Ovary (tissue), 9 donors: ENCODE results near the gene SLCO3A1. TPM values are rescaled to one million over a fixed set of nuclear protein-coding genes. Genes with fewer than 3 reads are reported as not detected.
A peak's percentile ranks its signal among the peaks of the same experiment; 100 is the strongest.

Experiments used
- DNase-seq, 5 donors: peaks; one replicate each; pipeline ENCODE4 v3.0.0-alpha.2; 2019 to 2020
- H3K27ac ChIP-seq, 2 donors: fragments of 200-600 bp; one replicate each; pipeline versions ENCODE4 v1.5.1 to v1.8.0; 2019 to 2022
- H3K27me3 ChIP-seq: fragments of 200-600 bp; one replicate; pipeline ENCODE4 v1.8.0; 2022
- H3K36me3 ChIP-seq: fragments of 200-600 bp; sonication (generic); one replicate; pipeline ENCODE4 v1.5.1; 2019
- H3K4me1 ChIP-seq: one replicate; pipeline ENCODE4 v1.8.1; 2013; ENCODE audit warnings: mild to moderate bottlenecking, moderate library complexity; ENCODE audit not compliant: insufficient read depth
- H3K4me3 ChIP-seq: fragments of 200-600 bp; sonication (generic); one replicate; pipeline ENCODE4 v1.5.1; 2017
- H3K9me3 ChIP-seq, 2 donors: fragments of 200-600 bp in 1 of 2; sonication (generic) in 1 of 2; one replicate each; pipeline versions ENCODE4 v1.5.1 to v1.8.1; 2013 to 2019; ENCODE audit warnings: mild to moderate bottlenecking in 1 of 2, moderate library complexity in 1 of 2
- CTCF ChIP-seq, 3 donors: fragments of 450-650 bp in 2 of 3; fragments of 200-600 bp in 1 of 3; IDR thresholded peaks; one replicate each; pipeline versions ENCODE4 v1.5.1 to v1.8.0; 2016 to 2022; ENCODE audit warnings: antibody characterized with exemption in 3 of 3, mild to moderate bottlenecking in 1 of 3
- EP300 ChIP-seq: sonication (generic); formaldehyde crosslinking; IDR thresholded peaks from one replicate; pipeline ENCODE4 v1.6.1; 2017; ENCODE audit warnings: antibody characterized with exemption
- POLR2A ChIP-seq: fragments of 450-650 bp; IDR thresholded peaks from one replicate; pipeline ENCODE4 v1.6.1; 2017; ENCODE audit warnings: antibody characterized with exemption, mild to moderate bottlenecking, moderate library complexity
- WGBS, 3 donors: extraction: QIAGEN DNeasy Blood & Tissue Kit in 1 of 3; methylation state at CpG; one replicate each; pipeline versions ENCODE4 v1.1.5 to v1.1.7; 2013 to 2017; 5-methylcytosine and 5-hydroxymethylcytosine counted together
- intact Hi-C, 4 donors: fragments of 100-400 bp; cut with DNase I; formaldehyde crosslinking; loops; one replicate each; pipeline versions ENCODE4 v1.11.0 to v1.15.1; 2022 to 2023
- polyA plus RNA-seq, 2 donors: library from polyadenylated mRNA; stranded (reverse); fragments of 200-250 nt in 1 of 2; fragments of 350-450 nt in 1 of 2; fragmentation: Illumina TruSeq in 1 of 2; extraction: RNeasy Lipid Tissue Mini Kit (QIAGEN cat#74804) in 1 of 2; gene quantifications; one replicate each; pipeline ENCODE4 v1.2.3, GENCODE V29; 2013 to 2014
- total RNA-seq, 7 donors: library from RNA; depleted of rRNA in 2 of 7; stranded (reverse); fragments of >200 nt in 2 of 7; fragmentation: NEBNext Ultra II Directional in 3 of 7; extraction: Animal tissue kit (Norgen Biotek cat#: 25700) in 3 of 7; gene quantifications; one replicate each; pipeline versions ENCODE4 v1.1.0 to v1.2.4, GENCODE V29; 2016 to 2023
- donor health status: DM: no; HTN: no; CAD: no; lungs with moderate emphysema.
- donor health status: DM: no; HTN: no; CAD: no.
- donor health status: Bipolar disorder and iron deficiency.
- donor health status: DM: yes; HTN: yes; CAD: no.
- donor health status: DM: no; HTN: no; CAD: no.
- donor health status: DM: yes; HTN: yes; CAD: no.

SLCO3A1 gene
- total and polyA plus RNA-seq, 9 donors = 5.0 to 20.0 (median 12.5) TPM

- Histone ChIP-seq H3K9me3 (no peaks in the 10 kb centered on the region), H3K36me3 (no peaks in the 10 kb centered on the region), H3K4me1 (peaks cover 3% of the 10 kb centered on the region), H3K27me3 (no peaks in the 10 kb centered on the region), H3K4me3 (no peak overlapping the region), H3K27ac (no peak overlapping the region)
- DNase-seq = peak in 1 of 5 donors; percentile 37
- WGBS, 3 donors = 37 to 48% (median 44%) methylated on average over 17 of the region's 17 CpGs
- no peak for TF ChIP-seq POLR2A
- peak in 2 of 3 donors; percentile 46 to 47 for TF ChIP-seq CTCF (IDR thresholded peaks at IDR 0.05)
- no peak for TF ChIP-seq EP300
- intact Hi-C loops = loop anchor here in 2 of 4 donors (5.0 kb wide), 1 partner anchor 620 kb away; no protein-coding TSS in a partner anchor
Measured at GRCh38 chr15:92097474-92098178, 244.1 kb downstream of the SLCO3A1 start.

DNA sequence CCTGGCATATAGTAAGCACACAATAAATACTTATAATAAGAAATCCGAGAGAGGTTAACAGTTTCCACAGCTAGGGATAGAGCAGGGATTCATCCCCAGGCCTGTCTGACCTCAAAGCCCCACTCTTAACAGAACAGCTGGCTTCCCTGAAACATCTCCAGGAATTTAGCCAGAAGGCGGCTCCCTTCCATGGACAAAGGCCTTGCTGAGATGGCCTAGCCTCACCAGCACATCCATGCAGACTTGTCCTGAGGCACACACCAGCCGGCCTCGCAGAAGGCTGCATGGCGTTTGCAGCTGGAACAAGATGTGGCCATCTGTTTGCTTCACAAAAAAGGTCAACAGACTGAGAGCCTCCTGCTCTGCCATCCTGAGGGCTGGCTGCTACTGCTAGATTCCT, 245.4 kb downstream of the SLCO3A1 start:
- Histone ChIP-seq H3K27ac (no peak overlapping the region), H3K4me1 (peaks cover 3% of the 10 kb centered on the region), H3K9me3 (no peaks in the 10 kb centered on the region), H3K4me3 (no peak overlapping the region), H3K36me3 (no peaks in the 10 kb centered on the region), H3K27me3 (no peaks in the 10 kb centered on the region)
- peak in 2 of 5 donors; percentile 43 to 49 for DNase-seq
- TF ChIP-seq EP300 (no peak), POLR2A (no peak), CTCF (IDR thresholded peaks at IDR 0.05) (no peak)
- intact Hi-C loops = loop anchor here in 2 of 4 donors (5.0 kb wide), 1 partner anchor 618 kb away; no protein-coding TSS in a partner anchor
- 15 to 38% (median 24%) methylated on average over 5 of the region's 5 CpGs for WGBS, 3 donors

DNA sequence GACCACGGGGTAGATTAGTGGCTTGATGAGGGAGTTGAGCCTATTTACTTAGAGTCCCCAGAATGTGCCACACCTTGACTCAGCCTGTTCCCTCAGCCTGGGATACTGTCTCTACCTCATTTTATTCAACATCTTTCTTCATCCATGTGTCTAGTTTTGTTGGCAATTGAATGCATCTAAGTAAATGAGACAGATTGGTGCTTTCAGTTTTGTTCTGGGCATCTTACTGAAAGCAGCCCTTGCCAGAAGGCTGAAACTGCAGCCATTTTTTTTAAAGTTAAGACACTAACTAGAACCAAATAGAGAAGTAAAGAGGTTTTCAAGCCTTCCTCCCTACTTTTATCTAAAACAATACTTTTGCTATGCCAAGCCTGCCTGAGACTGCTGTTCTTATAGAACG, 246.8 kb downstream of the SLCO3A1 start:
- no peak for DNase-seq
- Histone ChIP-seq H3K4me1 (peaks cover 3% of the 10 kb centered on the region), H3K27me3 (no peaks in the 10 kb centered on the region), H3K27ac (no peak overlapping the region), H3K36me3 (no peaks in the 10 kb centered on the region), H3K4me3 (no peak overlapping the region), H3K9me3 (no peaks in the 10 kb centered on the region)
- intact Hi-C loops = loop anchor here in 1 of 4 donors (10.0 kb wide), 1 partner anchor 404 kb away; no protein-coding TSS in a partner anchor
- 92 to 95% (median 93%) methylated on average over 2 of the region's 2 CpGs for WGBS, 3 donors
- TF ChIP-seq POLR2A (no peak), CTCF (IDR thresholded peaks at IDR 0.05) (no peak), EP300 (no peak)

DNA sequence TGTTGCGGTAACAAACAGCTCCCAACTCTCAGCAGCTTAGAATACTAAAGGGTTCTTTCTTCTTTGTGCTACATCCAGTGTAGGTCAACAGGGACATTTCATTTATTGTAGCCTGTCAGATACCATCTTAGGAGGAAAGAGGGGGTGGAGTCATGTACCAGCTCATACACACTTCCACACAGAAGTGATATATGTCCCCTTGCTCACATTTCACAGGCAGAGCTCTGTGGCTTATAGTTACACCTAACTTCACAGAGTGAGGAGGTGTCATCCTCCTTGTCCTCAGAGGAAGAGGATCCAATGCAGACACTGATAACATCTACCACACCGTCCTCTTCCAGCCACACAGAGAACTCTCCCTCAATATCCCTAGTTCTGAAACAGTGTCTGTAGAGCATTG, 247.2 kb downstream of the SLCO3A1 start:
- no peaks in the 10 kb centered on the region for H3K36me3 ChIP-seq

More for the DNA sequence above, 247.2 kb downstream of the SLCO3A1 start:
- intact Hi-C loops = loop anchor here in 1 of 4 donors (10.0 kb wide), 1 partner anchor 404 kb away; no protein-coding TSS in a partner anchor
- WGBS, 3 donors = 88 to 94% (median 93%) methylated on average over 2 of the region's 2 CpGs
- Histone ChIP-seq H3K4me3 (no peak overlapping the region), H3K9me3 (no peaks in the 10 kb centered on the region), H3K4me1 (peaks cover 3% of the 10 kb centered on the region), H3K27me3 (no peaks in the 10 kb centered on the region), H3K27ac (no peak overlapping the region)
- no peak for DNase-seq
- no peak for TF ChIP-seq POLR2A
- no peak for TF ChIP-seq CTCF (IDR thresholded peaks at IDR 0.05)
- TF ChIP-seq EP300 = no peak
